GM18873 (cell line): ENCODE data around the gene TAF1B.
"Not testable (repeated sequence)": the region's sequence is repeated elsewhere in the genome, so short reads cannot be mapped to it uniquely, and the experiment has no call there.

Experiments
- ATAC-seq: cut with Tn5 transposase; IDR thresholded peaks from one replicate; pipeline ENCODE4 v1.9.1; 2021; ENCODE audit warnings: mild to moderate bottlenecking, moderate library complexity, moderate number of reproducible peaks; ENCODE audit not compliant: unreplicated experiment, low FRiP score

The TAF1B gene

DNA sequence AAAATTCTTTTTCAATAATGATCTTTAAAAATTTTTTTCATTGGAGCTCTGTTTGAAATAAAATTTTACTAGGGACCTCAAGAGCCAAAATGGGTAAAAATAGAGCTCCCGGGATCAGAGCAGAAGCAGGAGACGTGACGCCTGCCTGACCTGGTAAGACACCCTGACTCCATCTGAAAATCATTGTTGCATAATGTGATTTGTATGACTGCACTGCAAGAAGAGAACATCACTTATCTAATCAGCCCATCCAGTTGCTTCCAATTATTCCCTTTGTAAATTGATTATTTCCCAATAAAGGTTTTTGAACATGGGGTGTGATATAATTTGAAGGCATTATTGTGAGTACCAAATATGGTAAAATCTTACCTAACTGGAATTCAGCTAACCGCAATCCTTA is 17.1 kb upstream of the TAF1B start:
- ATAC-seq = no peak

DNA sequence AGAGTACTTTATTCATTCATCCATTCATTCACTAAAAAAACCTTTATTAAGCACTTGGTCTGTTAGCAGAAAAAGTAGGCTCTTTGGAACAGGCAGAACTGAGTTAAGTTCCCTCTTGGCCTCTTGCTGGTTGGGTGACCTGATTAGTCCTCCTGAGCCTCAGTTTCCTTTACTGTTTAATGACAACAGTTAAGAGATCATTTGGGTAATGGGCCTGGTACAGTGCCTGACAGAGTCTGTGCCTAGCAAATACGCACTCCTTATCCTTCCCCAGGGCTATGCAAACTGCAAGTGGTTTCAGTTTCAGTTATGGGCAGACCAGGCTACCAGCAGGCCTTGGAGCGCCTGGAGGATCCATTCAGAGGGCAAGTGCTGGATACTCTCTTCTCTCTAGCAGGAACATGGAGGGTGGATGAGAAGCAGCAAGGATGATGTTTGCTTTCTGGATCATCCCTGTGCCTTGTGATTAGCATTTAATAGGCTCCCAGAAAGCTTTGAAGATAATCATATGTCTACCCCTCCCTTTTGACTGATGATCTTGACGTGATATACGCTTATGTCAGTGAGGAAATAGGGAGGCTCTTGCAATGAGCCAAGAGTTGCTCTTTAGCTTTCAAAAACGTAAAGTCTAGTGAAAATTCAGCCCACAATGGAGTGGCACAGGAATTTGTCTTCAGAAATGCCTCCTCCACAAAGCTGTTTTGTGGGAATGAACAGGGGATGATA is 12.4 kb upstream of the TAF1B start:
- no peak for ATAC-seq

DNA sequence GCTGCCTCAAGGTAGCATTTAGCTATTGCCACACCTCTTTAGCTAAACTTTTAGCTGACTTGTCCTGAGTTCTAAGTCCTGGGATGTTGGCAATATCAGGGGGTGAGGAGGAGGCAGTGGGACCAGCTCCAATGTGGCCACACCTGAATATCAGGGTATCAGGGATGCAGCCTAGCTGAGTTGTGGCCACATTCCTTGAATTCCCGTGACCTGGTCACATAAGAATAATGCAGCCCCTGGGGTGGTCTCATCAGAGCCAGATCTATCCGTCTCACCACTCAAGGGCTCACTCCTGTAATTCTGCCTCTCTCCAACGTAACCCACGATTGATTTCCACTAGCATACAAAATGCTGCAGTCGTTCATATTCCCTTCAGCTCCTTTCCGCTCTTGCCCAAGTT is 11.6 kb upstream of the TAF1B start:
- no peak for ATAC-seq

DNA sequence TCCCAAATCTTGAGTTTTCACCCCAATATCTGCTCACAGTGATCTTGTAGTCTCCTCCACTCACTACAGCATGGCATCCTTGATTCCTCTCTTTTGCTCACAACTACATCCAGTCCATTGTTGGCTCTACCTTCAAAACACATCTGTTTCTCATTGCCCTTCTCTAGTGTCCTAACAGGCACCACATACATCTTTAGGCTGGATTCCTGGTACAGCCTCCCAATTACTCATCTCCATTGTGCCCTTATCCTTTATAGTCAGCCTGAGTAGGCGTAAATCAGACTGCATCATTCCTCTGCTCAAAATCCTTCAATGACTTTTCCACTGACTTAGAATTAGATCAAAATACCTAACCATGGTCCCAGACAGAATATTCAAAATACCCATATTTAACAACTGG is 10.7 kb upstream of the TAF1B start:
- no peak for ATAC-seq

DNA sequence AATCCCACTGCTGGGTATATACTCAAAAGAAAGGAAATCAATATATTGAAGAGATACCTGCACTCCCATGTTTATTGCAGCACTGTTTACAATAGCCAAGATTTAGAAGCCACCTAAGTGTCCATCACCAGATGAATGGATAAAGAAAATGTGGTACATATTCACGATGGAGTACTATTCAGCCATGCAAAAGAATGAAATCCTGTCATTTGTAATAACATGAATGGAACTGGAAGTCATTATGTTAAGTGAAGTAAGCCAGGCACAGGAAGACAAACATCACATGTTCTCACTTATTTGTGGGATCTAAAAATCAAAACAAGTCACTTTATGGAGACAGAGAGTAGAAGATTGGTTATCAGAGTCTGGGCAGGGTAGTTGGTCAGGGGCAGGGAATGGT is 8.2 kb upstream of the TAF1B start:
- not testable (repeated sequence) for ATAC-seq

DNA sequence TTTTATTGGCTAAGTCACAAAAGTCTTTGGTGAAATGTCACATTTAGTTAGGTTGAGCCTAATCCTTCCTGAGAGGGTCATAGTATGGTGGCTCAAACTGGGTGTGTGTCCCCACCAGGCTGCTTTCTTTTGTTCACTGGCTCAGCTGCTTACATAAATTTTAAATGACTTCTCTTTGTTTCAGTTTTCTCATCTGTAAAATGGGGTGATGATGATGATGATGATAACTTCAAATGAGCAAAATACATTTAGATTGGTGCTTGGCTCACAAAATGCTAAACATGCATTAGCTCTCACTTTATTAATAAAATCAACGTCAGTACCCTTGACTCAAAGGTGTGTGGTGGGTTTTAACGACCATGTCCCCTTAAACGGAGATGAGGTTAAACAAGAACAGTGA is 7.2 kb upstream of the TAF1B start:
- no peak for ATAC-seq

DNA sequence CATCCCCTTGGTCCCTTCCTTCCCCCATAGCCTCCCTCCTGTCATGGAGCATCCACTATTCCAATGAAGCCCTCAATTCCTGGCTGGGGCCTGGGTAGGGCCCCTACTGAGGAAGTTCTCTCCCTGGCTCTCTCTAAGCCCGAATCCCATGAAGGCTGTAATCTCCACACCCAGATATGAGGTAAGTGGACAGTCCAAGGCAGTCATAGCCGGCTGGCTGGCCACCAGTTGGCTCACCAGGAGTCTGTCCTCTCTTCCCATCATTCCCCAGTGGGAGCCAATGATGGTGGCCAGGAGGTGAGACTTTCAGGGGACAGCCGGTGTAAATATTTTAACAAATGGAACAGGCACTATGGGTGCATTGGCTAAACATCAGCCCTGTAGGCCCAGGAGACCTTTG is 6.8 kb upstream of the TAF1B start:
- ATAC-seq = no peak

DNA sequence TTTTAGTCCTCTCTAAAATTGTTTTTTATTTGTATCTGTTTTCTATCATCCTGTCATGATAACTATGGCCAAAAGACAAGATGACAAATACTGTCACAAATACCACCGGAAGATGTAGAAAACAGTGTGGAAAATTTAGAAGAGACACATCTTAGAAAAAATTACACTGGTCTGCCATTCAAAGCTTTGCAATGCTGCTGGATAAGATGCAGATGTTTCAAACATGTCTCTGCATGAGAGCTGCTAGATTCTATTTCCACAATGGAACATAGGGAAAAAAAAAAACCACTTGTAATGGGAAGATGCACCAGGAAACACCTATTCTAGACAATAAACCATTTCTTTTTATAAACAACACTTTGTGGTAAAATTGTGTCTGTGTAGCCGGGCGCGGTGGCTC is 5.8 kb upstream of the TAF1B start:
- no peak for ATAC-seq

DNA sequence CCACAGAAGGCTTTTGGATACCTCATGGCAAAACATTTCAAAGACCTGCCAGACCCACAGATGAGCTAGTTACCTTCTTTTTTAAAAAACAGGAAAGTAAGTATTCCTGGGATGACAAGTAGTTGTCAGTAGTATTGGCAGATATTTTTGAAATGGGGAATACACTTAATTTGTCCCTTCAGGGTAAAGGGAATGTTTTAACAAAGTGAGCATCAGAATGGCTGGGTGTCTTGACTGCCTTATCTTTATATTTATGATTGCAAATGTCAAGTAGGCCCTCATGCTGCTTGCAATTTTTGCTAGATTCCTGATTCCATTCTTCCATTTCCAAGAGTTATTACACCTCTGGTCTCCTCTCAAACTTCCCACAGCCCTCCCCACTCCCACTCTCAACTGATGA is 4.9 kb upstream of the TAF1B start:
- no peak for ATAC-seq

DNA sequence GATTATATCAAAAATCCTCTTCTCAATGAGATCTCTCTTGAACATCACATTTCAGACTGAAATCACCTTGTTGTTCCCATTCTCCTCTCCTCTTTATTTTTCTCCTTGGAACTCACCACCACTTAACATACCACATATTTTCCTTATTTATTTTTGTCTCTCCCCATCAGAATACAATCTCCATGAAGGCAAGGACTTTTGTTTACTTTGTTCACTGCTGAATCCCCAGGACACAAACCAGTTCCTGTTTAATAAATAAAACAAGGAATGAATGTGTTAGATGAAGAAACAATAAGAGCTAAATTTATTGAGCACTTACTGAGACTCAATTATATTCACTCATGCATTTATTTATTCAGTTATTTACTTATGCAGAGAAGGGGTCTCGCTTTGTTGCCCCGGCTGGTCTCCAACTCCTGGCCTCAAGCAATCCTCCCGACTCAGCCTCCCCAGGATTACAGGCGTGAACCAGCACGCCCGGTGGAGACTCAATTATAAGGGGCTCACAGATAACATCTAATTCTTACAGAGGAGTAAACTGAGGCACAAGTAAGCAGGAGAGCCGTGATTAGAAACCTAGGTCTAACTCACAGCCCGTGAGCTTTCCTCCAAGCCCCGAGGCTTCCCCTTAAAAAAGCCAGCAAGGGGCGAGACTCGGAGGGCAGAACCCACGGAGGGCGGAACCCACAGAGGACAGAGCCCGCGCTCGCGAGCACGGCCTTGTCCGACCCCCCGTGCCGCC is 616 bp upstream of the TAF1B start:
- no peak for ATAC-seq

DNA sequence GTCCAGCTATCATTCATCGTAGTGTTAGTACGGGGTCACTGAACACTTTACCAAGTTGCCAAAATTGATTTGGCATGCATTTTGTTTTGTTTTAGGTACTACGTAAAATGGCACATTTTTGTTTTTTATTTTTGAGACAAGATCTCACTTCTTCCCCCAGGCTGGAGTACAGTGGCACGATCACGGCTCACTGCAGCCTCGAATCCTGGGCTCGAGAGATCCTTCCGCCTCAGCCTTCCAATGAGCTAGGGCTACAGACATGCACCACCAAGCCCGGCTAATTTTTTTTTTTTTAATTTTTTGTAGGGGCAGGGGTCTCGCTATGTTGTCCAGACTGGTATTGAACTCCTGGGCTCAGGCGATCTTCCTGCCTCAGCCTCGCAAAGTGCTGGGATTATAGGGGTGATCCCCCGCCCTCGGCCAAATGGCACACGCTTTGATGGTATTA is 786 bp downstream of the TAF1B start:
- ATAC-seq = no peak

DNA sequence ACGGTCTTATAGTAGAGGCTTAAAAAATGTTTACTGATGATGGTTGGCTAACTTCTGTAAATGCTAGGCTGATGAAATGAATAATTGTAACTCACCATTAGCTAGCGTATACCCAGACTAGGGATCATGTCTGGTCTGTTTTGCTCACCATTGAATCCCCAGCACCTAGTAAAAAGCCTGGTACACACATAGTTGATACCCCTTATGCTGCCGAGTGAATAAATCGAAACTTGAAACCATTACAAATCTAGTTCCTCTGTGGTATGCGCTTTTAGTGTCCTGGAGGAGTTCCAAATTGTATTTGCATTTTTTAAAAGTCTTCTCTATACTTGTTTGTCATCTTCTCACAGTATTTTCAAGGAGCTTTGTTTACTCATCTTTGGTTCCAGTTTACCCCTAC is 1.3 kb downstream of the TAF1B start:
- ATAC-seq = no peak

DNA sequence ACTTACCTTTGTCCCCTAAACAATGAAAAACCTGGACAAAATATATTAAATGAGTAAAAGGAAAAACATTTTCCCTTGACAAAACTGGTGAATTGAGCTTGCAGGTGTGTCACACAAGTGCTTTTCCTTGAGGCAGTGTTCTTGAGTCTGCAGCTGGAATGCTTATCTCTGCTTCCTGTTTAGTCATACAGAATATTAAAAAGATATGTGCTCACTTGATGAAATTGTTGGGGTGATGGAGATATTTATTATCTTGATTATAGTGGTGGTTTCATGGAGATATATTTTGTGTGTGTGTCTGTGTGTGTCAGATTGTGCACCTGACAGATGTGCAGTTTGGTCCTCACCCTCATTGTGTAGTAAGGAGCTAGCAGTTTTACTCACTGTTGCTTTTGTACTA is 3.3 kb downstream of the TAF1B start:
- no peak for ATAC-seq

DNA sequence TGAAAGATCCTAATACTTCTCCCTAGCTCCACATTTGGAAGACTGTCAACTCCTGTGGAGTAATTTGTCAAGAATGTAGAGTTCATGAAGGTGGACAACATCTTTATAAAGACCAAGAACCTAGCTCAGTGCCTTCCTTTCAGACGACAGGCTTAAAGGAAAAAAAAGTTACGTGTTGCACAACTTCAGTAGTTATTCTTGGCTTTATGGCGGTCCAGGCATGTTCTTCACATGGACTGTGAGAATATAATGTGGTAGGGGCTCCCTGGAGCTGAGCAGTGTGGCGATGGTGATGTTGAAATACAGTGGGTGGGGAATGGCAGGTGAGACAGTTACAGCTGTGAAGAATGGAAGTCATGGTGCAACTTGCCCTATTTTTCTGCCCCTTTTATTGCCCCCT is 3.9 kb downstream of the TAF1B start:
- ATAC-seq = no peak

DNA sequence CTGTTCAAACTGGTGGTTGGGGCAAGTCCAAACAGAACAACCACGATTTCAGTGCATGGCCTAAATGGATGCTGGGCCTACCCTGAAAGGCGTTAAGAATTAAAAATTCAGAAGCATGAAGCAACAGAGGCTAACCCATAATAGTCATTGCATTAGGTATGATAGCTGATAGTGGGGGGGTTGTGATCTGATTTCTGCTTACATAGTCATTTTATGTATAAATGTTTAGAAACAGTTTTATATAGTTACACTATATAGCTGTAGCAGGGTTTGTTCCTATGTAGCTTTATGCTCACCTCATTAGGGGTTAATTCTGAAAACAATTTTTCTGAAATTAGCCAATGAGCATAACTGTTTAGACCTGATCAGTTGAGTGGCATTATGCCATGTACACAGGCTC is 9.6 kb downstream of the TAF1B start:
- no peak for ATAC-seq

DNA sequence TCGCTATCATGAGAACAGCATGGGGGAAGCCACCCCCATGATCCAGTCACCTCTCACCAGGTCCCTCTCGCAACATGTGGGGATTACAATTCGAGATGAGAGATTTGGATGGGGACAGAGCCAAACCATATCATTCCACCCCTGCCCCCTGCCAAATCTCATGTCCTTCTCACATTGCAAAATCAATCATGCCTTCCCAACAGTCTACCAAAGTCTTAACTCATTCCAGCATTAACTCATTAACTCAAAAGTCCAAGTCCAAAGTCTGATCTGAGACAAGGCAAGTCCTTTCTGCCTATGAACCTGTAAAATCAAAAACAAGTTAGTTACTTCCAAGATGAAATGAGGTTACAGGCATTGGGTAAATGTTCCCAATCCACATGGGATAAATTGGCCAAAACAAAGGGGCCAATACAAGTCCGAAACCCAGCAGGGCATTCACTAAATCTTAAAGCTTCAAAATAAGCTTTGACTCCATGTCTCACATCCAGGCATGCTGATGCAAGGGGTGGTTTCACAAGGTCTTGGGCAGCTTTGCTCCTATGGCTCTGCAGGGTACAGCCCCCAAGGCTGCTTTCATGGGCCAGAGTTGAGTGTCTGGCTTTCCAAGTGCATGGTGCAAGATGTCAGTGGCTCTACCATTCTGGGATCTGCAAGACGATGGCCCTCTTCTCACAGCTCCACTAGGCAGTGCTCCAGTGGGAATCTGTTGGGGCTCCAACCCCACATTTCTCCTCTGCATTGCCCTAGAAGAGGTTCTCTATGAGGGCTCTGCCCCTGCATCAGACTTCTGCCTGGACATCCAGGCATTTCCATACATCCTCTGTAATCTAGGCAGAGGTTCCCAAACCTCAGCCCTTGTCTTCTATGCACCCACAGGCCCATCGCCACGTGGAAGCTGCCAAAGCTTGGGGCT is 14.8 kb downstream of the TAF1B start:
- ATAC-seq = no peak

DNA sequence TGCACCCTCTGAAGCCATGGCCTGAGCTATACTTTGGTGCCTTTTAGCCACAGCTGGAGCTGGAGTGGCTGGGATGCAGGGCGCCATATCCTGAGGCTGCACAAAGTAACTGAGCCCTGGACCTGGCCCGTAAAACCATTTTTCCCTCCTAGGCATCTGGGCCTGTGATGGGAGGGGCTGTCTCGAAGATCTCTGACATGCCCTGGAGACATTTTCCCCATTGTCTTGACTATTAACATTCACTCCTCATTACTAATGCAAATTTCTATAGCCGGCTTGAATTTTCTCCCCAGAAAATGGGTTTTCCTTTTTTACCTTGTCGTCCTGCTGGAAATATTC is 15.4 kb downstream of the TAF1B start:
- ATAC-seq = no peak

DNA sequence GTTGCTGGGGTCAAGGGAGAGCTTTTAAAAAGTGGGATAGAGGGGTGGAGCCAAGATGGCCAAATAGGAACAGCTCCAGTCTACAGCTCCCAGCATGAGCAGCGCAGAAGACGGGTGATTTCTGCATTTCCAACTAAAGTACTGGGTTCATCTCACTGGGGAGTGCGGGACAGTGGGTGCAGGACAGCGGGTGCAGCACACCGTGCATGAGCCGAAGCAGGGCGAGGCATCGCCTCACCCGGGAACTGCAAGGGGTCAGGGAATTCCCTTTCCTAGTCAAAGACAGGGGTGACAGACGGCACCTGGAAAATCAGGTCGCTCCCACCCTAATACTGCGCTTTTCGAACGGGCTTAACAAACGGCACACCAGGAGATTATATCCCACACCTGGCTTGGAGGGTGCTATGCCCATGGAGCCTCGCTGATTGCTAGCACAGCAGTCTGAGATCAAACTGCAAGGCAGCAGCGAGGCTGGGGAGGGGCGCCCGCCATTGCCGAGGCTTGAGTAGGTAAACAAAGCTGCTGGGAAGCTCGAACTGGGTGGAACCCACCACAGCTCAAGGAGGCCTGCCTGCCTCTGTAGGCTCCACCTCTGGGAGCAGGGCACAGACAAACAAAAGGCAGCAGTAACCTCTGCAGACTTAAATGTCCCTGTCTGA is 17.8 kb downstream of the TAF1B start:
- ATAC-seq = not testable (repeated sequence)

DNA sequence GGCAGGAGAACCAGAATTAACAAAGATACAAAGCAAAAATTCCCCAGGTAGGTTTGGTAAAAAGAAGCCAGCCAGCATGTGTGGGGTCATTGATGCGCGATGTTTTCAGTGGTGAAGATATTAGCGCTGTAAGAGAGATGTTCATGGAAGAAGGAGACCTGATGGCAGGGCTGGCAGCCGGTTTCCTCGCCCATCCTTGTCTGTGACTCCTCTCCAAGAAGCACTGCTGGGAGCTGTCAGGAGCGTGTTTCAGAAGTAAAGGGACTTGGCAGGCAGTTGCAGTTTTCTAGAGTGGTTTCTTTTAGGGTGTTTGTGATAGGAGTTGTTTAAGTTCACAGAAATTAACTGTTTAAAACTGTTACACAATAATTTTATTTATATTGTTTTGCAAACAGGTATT is 24.6 kb downstream of the TAF1B start:
- ATAC-seq = no peak

DNA sequence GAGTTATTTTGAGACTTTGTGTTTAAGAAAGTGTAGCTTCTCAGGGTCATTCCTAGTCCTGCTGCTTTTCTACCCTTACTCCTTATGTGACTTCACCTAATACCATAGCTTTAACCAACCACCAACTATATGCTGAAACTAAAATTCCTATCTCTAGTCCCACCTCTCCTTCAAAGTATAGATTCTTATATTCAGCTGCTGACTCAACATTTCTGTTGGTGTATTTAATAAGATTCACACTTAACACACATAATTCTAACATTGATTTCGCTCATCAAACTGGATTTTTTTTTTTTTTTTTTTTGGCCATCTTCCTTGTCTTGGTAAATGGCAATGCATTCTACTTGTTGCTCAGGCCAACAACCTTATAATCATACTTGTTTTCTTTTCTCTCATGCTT is 30.1 kb downstream of the TAF1B start:
- ATAC-seq = no peak

DNA sequence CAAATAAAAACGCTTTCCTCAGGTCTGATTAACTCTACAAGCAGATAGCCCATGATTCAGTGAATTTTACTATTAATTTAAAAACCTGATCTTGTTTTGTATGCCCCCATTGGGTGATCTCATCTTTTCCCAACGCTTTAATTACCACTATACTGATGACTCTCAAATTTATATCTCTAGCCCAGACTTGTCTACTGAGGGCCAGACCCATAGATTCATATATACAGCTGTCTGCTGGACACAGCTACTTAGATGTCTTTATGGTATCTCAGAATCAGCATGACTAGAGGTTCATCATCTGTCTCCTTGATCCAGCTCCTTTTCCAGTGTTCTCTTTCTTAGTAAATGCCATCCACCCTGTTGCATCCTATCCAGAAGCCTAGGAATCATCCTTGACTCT is 33.8 kb downstream of the TAF1B start:
- ATAC-seq = no peak
